ENCODE measurements around the gene OR11A1.

The OR11A1 gene

DNA sequence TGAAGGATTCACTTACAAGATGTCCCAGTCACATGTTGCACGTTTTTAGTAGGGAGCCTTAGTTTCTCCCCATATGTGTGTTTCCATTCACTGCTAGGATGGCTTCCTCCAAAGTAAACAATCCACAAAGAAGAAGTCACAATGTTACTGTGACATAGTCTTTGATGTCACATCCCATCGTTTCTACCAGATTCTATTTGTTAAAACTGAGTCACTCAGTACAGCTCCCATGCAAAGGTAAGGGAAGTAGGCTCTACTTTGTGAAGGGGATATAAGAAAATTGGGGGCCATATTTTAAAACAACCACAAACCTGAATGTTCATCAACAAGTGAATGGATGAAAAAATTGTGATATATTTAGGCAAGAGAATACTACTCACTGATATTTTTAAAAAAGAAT, at the start of gene OR11A1, which contains the start of gene OR2H1:
Gene OR11A1, minus strand, starts transcription at position 101 of the 400 bp plus-strand sequence. CDS start 29,430 bp downstream, outside the sequence.
Gene OR2H1, plus strand, starts transcription at position 185 of the 400 bp plus-strand sequence. CDS start 4,615 bp downstream, outside the sequence.
- no peak for DNase-seq

- DNase-seq, result no peak
Measured at GRCh38 chr6:29506446-29507067, 49.7 kb upstream of the OR11A1 start.

DNA sequence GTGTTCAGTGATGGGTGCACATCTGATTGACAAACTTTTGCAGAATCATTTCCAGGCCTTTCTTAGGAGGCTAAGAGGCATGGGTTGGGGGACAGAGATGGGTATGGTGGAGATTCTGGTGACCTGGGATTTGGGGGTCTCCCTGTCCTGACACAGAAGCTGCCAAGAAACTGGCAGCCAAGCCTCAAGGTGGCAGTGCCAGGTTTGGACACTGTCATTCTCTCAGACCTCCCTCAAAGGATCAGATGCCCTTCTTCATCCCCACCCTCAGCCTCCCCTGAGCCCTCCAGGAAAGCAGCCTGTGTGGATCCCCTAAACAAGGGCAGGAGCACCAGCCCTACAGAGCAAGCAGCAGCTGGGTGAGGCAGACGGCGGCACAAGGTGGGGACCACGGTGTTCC, 48.9 kb upstream of the OR11A1 start:
- no peak for DNase-seq

GRCh38 chr6:29504961-29505360, 48.1 kb upstream of the OR11A1 start:
- no peak for DNase-seq

- DNase-seq, result no peak
Measured at GRCh38 chr6:29502597-29502996, 45.7 kb upstream of the OR11A1 start.

GRCh38 chr6:29502181-29502580, 45.3 kb upstream of the OR11A1 start:
- no peak for DNase-seq

DNA sequence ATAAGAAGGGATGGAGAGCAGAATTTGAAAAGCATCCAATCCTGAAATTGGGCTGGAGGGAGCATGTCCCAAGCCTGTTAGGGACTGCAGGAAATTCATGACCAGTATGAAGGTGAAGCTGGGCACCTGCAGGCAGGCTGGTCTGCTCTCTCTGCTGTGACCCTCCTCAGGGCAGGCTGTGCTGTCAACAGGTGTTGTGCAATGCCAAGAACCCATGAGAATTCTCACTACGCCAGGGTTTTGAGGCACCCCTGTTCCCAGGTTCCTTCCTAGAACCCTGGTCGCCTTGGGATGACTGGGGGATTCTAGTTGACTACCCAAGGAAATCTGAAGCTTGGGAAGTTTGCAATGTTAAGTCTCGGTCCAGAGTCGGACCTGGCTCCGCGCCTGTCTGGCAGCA, 44.2 kb upstream of the OR11A1 start:
- no peak for DNase-seq

GRCh38 chr6:29500594-29500993, 43.7 kb upstream of the OR11A1 start:
- no peak for DNase-seq

GRCh38 chr6:29499704-29500103, 42.8 kb upstream of the OR11A1 start:
- no peak for DNase-seq

DNA sequence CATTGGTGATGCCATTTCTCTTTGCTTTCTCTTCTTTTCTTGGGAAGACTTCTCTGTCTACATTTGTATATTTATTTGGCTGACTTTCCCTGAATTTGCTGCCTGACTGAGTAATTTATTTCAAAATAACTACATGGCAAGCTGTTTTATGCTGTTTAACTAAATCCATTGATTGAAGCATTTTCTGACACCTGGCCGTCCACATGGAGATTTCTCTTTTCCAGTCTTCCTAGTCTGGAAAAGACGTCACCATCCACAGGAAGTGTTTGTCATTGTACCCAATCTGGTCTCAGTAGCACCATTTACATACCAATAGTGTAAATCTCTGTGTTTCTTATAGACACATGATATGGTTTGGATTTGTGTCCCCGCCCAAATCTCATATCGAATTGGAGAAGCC, 40.1 kb upstream of the OR11A1 start:
- DNase-seq, result no peak

DNA sequence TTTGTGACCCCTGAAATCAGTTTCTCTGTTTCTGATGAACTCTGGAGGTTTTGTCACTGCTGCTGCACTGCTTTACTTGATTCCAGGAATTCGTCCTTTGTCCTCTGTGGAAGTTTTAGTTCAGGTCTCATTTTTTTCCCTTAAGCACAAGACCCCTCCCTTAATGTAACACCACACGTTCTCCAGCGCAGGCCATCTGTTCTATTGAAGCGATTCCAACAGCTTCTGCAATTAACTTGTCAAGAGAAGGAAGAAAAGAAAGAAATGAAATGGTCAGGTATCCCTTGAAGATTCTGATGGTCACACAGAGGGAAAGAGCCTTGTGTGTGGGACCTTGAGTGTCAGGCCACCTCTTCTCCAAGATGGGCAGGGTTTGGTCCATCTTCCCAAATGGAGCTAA, 38.7 kb upstream of the OR11A1 start:
- DNase-seq, result no peak

DNA sequence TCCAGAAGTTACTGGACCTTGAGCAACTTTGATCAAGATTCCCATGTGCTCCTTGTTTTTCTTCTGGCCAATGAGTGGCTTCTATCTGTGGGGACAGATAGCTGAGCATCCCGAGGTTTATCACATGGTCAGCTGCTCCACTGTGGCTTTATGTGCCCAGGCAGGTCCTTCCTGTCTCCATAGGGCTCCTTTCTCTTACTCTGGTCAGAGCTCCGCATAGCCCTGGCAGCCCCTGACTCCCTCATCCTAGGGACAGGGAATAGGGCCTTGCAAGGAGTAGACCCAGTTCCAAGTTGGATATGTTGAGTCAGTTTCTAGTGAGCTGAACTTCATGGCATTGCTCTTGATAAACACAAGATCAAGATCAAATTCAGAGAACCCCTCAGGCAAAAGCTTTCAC, 37.3 kb upstream of the OR11A1 start:
- DNase-seq, result no peak

GRCh38 chr6:29493261-29493660, 36.4 kb upstream of the OR11A1 start:
- no peak for DNase-seq

GRCh38 chr6:29491574-29491973, 34.7 kb upstream of the OR11A1 start:
- DNase-seq, result no peak

DNA sequence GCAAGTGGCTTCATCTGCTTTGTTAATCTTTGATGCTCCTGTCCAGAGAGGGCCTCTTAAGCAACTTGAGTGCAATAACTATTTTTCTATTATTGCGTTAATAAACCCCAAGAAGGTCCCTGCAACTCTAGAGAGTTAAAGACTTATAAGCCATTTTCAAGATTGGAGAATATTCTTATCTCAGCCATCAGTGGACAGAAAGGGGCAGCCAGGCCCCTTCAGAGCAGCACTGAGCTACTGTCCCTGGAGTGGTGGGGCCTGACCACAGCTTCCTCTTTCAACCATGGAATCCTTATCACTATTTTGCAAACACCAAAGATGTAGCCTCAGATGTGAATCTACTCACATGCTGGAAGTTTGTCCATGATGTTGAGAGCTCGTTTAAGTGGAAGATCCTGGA, 33.7 kb upstream of the OR11A1 start:
- no peak for DNase-seq

DNA sequence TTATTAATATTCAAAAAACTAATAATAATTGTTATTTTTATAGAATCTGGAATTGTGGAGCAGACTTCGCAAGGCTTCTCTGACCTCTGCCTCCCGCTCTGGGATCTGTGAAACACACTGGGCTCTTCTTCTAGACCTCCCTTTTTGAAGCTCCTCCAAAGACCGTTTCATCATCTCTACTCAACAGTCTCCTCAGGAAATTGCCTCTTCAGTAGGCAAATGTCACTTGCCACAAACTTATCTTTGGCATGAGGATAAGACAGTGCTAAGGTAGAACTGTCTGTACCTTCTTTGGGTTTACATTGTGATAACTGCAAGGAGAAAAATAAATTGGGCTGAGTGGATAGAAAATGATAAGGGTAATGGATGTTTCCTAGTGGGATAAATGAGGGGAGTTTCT, 33.2 kb upstream of the OR11A1 start:
- DNase-seq, result no peak

GRCh38 chr6:29489286-29489685, 32.4 kb upstream of the OR11A1 start:
- no peak for DNase-seq

GRCh38 chr6:29488874-29489273, 32.0 kb upstream of the OR11A1 start:
- no peak for DNase-seq

GRCh38 chr6:29487660-29488059, 30.8 kb upstream of the OR11A1 start, which contains the start of gene MAS1L:
Gene MAS1L (minus strand): TSS chr6:29487956. CDS start chr6:29487902, 54 bp downstream.
- no peak for DNase-seq

DNA sequence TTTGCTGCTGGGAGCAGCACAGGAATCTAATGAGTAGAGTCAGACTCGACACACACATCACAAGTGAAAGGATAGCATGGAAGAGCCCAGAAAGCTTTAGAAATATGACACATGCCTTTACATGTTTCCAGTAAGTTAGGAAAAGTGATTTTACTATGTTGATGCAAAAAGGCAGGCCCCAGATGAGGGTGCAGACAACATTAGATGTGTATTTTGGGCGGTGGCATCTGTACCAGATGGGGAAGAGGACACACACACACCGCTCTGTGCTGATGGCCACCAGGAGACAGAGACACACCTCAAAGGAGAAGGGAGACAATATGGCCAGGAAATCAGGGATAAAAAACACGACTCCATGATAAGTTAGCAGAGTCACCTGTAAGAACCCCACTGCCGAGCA, 30.3 kb upstream of the OR11A1 start:
- no peak for DNase-seq

DNA sequence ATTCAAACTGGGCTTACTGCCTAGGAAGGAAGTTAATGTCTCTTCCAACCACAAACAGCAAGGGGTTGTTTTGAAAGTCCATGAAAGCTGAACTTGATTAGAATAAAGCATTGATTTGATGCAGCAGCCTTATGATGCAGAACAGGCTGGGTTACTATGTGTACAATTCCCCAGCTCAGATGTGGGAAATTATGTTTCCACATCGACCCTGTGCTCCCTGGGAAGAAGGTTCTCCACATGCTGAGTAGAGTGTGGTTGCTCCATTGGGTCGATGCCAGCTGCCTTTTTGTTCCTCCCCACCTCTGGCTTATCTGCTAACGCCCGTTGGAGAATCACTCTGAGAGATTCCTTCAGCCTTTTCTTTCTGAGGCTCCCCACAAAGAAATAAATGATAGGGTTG, 29.7 kb upstream of the OR11A1 start:
- DNase-seq, result no peak

GRCh38 chr6:29483735-29484134, 26.9 kb upstream of the OR11A1 start:
- DNase-seq, result no peak

GRCh38 chr6:29483186-29483585, 26.3 kb upstream of the OR11A1 start:
- DNase-seq, result no peak

GRCh38 chr6:29479560-29479959, 22.7 kb upstream of the OR11A1 start:
- DNase-seq, result no peak

- no peak for DNase-seq
Measured at GRCh38 chr6:29478740-29479139, 21.9 kb upstream of the OR11A1 start.

All from 8988T (cell line).